HG02840 (cell line): ENCODE results near the gene RPUSD3.

Experiments
- ATAC-seq: cut with Tn5 transposase; IDR thresholded peaks from one replicate; pipeline ENCODE4 v1.9.1; 2021; ENCODE audit warnings: mild to moderate bottlenecking, moderate library complexity, moderate number of reproducible peaks; ENCODE audit not compliant: unreplicated experiment, low FRiP score

RPUSD3 gene

GRCh38 chr3:9837701-9838582 lies 5.9 kb downstream of the RPUSD3 start:
- no peak for ATAC-seq

GRCh38 chr3:9834520-9835380 lies 9.1 kb downstream of the RPUSD3 start:
- ATAC-seq: no peak

- no peak for ATAC-seq
Measured at GRCh38 chr3:9833078-9833477, 10.7 kb downstream of the RPUSD3 start.

- no peak for ATAC-seq
Measured at GRCh38 chr3:9831253-9831652, 12.6 kb downstream of the RPUSD3 start.

GRCh38 chr3:9828801-9829755 lies 14.7 kb downstream of the RPUSD3 start:
- ATAC-seq: no peak

- ATAC-seq: no peak
Measured at GRCh38 chr3:9826815-9827573, 16.8 kb downstream of the RPUSD3 start.

- ATAC-seq: no peak
Measured at GRCh38 chr3:9825451-9826040, 18.3 kb downstream of the RPUSD3 start.

GRCh38 chr3:9820946-9821345 lies 22.9 kb downstream of the RPUSD3 start:
- no peak for ATAC-seq

- no peak for ATAC-seq
Measured at GRCh38 chr3:9820543-9820942, 23.3 kb downstream of the RPUSD3 start.

GRCh38 chr3:9818666-9819335 lies 25.0 kb downstream of the RPUSD3 start:
- no peak for ATAC-seq

- ATAC-seq: no peak
Measured at GRCh38 chr3:9817436-9817835, 26.4 kb downstream of the RPUSD3 start.

- ATAC-seq: no peak
Measured at GRCh38 chr3:9815986-9816385, 27.8 kb downstream of the RPUSD3 start.

- no peak for ATAC-seq
Measured at GRCh38 chr3:9812870-9813483, 30.8 kb downstream of the RPUSD3 start.

GRCh38 chr3:9810846-9811245 lies 33.0 kb downstream of the RPUSD3 start:
- ATAC-seq: no peak

- ATAC-seq: no peak
Measured at GRCh38 chr3:9810433-9810770, 33.4 kb downstream of the RPUSD3 start.

GRCh38 chr3:9809615-9810432 lies 34.0 kb downstream of the RPUSD3 start, which contains the start of gene TTLL3:
TTLL3 (plus strand) TSS chr3:9810262; CDS start chr3:9810662, 400 bp downstream.
- ATAC-seq: no peak

GRCh38 chr3:9809239-9809614 lies 34.6 kb downstream of the RPUSD3 start:
- no peak for ATAC-seq
